Measurements from ENCODE around the gene TBC1D9.

Gene TBC1D9

DNA sequence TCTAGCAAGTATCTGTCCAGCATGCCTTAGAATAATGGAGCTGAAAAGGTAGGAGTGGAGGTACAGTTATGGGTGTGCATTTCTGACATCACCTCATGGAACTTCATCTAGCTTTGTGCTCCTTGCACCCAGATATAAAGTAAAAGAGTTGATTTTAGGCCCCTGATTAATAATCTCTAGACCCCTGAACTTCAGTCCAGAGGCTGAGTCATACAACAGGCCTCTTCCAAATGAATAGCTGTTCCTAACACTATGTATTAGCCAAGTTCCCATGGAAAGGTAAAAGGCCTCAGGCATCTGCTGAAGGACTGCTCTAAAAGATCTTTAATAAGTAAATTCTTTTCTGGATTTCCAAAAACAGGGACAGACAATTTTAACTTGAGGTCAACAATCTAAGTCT, 16.2 kb downstream of the TBC1D9 start:
- no peak overlapping the region for H3K9ac ChIP-seq (ENCODE audit: low read length)
- peaks cover 3% of the 10 kb centered on the region; the same call in 1 of the 2 replicates for H3K79me2 ChIP-seq (ENCODE audit: low read length)
- no peak overlapping the region for H3K27ac ChIP-seq (ENCODE audit: low read length)
- no peak for TF ChIP-seq EZH2phosphoT487 (IDR thresholded peaks at IDR 0.05; ENCODE audit: low read depth)
- TF ChIP-seq, protein P1, sequence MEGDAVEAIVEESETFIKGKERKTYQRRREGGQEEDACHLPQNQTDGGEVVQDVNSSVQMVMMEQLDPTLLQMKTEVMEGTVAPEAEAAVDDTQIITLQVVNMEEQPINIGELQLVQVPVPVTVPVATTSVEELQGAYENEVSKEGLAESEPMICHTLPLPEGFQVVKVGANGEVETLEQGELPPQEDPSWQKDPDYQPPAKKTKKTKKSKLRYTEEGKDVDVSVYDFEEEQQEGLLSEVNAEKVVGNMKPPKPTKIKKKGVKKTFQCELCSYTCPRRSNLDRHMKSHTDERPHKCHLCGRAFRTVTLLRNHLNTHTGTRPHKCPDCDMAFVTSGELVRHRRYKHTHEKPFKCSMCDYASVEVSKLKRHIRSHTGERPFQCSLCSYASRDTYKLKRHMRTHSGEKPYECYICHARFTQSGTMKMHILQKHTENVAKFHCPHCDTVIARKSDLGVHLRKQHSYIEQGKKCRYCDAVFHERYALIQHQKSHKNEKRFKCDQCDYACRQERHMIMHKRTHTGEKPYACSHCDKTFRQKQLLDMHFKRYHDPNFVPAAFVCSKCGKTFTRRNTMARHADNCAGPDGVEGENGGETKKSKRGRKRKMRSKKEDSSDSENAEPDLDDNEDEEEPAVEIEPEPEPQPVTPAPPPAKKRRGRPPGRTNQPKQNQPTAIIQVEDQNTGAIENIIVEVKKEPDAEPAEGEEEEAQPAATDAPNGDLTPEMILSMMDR (IDR thresholded peaks at IDR 0.05; ENCODE audit: low read depth, low read length), result no peak
- no peak overlapping the region for H2AFZ ChIP-seq (ENCODE audit: low read depth, low read length)
- H3K4me2 ChIP-seq (ENCODE audit: low read length), result no peak overlapping the region
- H3K4me1 ChIP-seq (ENCODE audit: low read length), result peaks cover 32% of the 10 kb centered on the region
- peaks cover 20% of the 10 kb centered on the region for H3K27me3 ChIP-seq (ENCODE audit: low read depth, low read length)
- H3K36me3 ChIP-seq (replicated peaks; ENCODE audit: low read depth, low read length), result no peaks in the 10 kb centered on the region
- no peaks in the 10 kb centered on the region for H3K9me3 ChIP-seq (ENCODE audit: insufficient read depth, low read length)
- H3K4me3 ChIP-seq (ENCODE audit: low read length), result no peak overlapping the region
- no peaks in the 10 kb centered on the region for H4K20me1 ChIP-seq (ENCODE audit: insufficient read depth, low read length)

DNA sequence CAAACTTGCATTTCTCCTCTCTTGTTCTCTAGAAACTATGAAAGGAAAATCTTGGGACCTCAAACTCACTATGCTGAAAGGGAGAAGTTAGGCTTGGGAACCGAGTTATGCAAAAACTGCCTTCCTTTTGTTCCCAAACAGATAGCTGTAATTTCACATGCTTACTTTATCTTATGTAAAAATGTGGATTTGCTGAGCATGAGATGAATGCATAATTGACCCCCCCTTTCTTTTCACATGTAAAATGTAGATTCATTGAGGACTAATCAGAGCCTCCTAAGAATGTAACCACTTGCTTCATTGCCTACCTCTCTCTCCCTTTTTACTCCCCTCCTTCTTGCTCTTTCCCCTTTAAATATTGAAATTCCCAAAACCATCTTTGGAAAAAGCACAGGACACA, 18.0 kb downstream of the TBC1D9 start:
- no peak for TF ChIP-seq EZH2phosphoT487 (IDR thresholded peaks at IDR 0.05; ENCODE audit: low read depth)
- TF ChIP-seq, protein P1 (IDR thresholded peaks at IDR 0.05; ENCODE audit: low read depth, low read length), result no peak
- Histone ChIP-seq H3K4me3 (ENCODE audit: low read length) (no peak overlapping the region), H3K27ac (ENCODE audit: low read length) (no peak overlapping the region), H2AFZ (ENCODE audit: low read depth, low read length) (no peak overlapping the region), H3K27me3 (ENCODE audit: low read depth, low read length) (peaks cover 16% of the 10 kb centered on the region), H3K4me2 (ENCODE audit: low read length) (no peak overlapping the region), H3K9ac (ENCODE audit: low read length) (no peak overlapping the region), H3K4me1 (ENCODE audit: low read length) (peaks cover 17% of the 10 kb centered on the region), H3K79me2 (ENCODE audit: low read length) (no peaks in the 10 kb centered on the region), H4K20me1 (ENCODE audit: insufficient read depth, low read length) (no peaks in the 10 kb centered on the region), H3K9me3 (ENCODE audit: insufficient read depth, low read length) (no peaks in the 10 kb centered on the region), H3K36me3 (replicated peaks; ENCODE audit: low read depth, low read length) (no peaks in the 10 kb centered on the region)

- no peaks in the 10 kb centered on the region for H3K36me3 ChIP-seq (replicated peaks; ENCODE audit: low read depth, low read length)
These were observed 19.4 kb downstream of the TBC1D9 start for GRCh38 chr4:140736669-140737343.

GRCh38 chr4:140735779-140736391, 20.3 kb downstream of the TBC1D9 start:
- no peak overlapping the region for H2AFZ ChIP-seq (ENCODE audit: low read depth, low read length)
- H3K9ac ChIP-seq (ENCODE audit: low read length), result no peak overlapping the region
- H3K79me2 ChIP-seq (ENCODE audit: low read length), result no peaks in the 10 kb centered on the region
- H3K4me1 ChIP-seq (ENCODE audit: low read length), result no peaks in the 10 kb centered on the region
- H3K36me3 ChIP-seq (replicated peaks; ENCODE audit: low read depth, low read length), result no peaks in the 10 kb centered on the region
- no peaks in the 10 kb centered on the region for H4K20me1 ChIP-seq (ENCODE audit: insufficient read depth, low read length)
- TF ChIP-seq EZH2phosphoT487 (IDR thresholded peaks at IDR 0.05; ENCODE audit: low read depth), result no peak
- TF ChIP-seq, protein P1 (IDR thresholded peaks at IDR 0.05; ENCODE audit: low read depth, low read length), result no peak
- no peak overlapping the region for H3K27ac ChIP-seq (ENCODE audit: low read length)
- H3K4me3 ChIP-seq (ENCODE audit: low read length), result no peak overlapping the region
- H3K27me3 ChIP-seq (ENCODE audit: low read depth, low read length), result peaks cover 16% of the 10 kb centered on the region
- H3K9me3 ChIP-seq (ENCODE audit: insufficient read depth, low read length), result no peaks in the 10 kb centered on the region
- H3K4me2 ChIP-seq (ENCODE audit: low read length), result no peak overlapping the region

More at GRCh38 chr4:140736669-140737343, 19.4 kb downstream of the TBC1D9 start:
- Histone ChIP-seq H3K79me2 (ENCODE audit: low read length) (no peaks in the 10 kb centered on the region), H3K4me3 (ENCODE audit: low read length) (no peak overlapping the region), H3K4me1 (ENCODE audit: low read length) (peaks cover 4% of the 10 kb centered on the region), H2AFZ (ENCODE audit: low read depth, low read length) (no peak overlapping the region), H3K27me3 (ENCODE audit: low read depth, low read length) (peaks cover 16% of the 10 kb centered on the region), H4K20me1 (ENCODE audit: insufficient read depth, low read length) (no peaks in the 10 kb centered on the region), H3K27ac (ENCODE audit: low read length) (no peak overlapping the region), H3K4me2 (ENCODE audit: low read length) (no peak overlapping the region), H3K9ac (ENCODE audit: low read length) (no peak overlapping the region), H3K9me3 (ENCODE audit: insufficient read depth, low read length) (no peaks in the 10 kb centered on the region)
- TF ChIP-seq EZH2phosphoT487 (IDR thresholded peaks at IDR 0.05; ENCODE audit: low read depth), result no peak
- TF ChIP-seq, protein P1 (IDR thresholded peaks at IDR 0.05; ENCODE audit: low read depth, low read length), result no peak

All from OCI-LY3 (cell line).